ENCODE measurements around the gene RAB11A.

The RAB11A gene

DNA sequence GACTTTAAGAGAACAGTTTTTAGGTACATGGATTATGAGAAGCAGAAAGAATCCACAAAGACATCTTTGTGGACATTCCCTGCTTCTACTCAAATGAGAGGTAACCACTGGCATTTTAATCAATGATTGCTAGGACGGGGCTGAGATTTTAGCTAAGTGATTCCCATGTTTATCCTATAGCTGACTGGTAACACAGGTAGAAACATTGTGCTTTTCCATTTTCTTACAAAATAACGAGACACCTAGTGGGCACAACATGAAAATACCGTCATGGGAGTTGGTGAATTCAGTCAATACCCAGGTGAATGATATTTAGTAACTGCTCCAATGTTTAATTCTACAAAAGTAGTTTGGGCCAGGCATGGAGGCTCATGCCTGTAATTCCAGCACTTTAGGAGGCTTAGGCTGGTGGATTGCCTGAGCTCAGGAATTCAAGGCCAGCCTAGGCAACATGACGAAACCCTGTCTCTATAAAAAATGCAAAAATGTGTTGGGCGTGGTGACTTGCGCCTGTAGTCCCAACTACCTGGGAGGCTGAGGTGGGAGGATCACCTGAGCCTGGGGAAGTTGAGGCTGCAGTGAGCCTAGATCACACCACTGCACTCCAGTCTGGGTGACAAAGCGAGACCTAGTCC, 40.0 kb upstream of the RAB11A start:
- H3K14ac ChIP-seq (ENCODE audit: low read length in 2 of 2): no peak overlapping the region
- no peaks in the 10 kb centered on the region for H3K79me1 ChIP-seq (replicated peaks; ENCODE audit: low read length, poor library complexity, severe bottlenecking)
- no peaks in the 10 kb centered on the region for H3K27me3 ChIP-seq (ENCODE audit: control insufficient read depth in 1 of 2, insufficient read depth in 1 of 2, low read length in 2 of 2)
- H2BK5ac ChIP-seq (ENCODE audit: low read depth, low read length, poor library complexity, severe bottlenecking): no peak overlapping the region
- H2AFZ ChIP-seq (ENCODE audit: low read depth, low read length): no peak overlapping the region
- no peak overlapping the region for H3K4me2 ChIP-seq (ENCODE audit: low read length, poor library complexity, severe bottlenecking)
- no peak overlapping the region for H3K18ac ChIP-seq (ENCODE audit: low read depth in 1 of 2, low read length in 2 of 2)
- H3K4me3 ChIP-seq (ENCODE audit: insufficient read depth in 1 of 2, low read depth in 1 of 2, low read length in 2 of 2): no peak overlapping the region
- no peak overlapping the region for H2BK120ac ChIP-seq (ENCODE audit: low read depth, low read length)
- H3K36me3 ChIP-seq (ENCODE audit: control insufficient read depth in 1 of 2, insufficient read depth in 2 of 2, low read depth in 1 of 2, low read length in 2 of 2): no peaks in the 10 kb centered on the region
- no peak overlapping the region for H4K91ac ChIP-seq (ENCODE audit: low read length)
- H3K27ac ChIP-seq (ENCODE audit: low read length, poor library complexity, severe bottlenecking): no peak overlapping the region
- no peak overlapping the region for H4K8ac ChIP-seq (ENCODE audit: low read length)
- 64% methylated on average over 6 of the region's 7 CpGs for WGBS
- H3K9ac ChIP-seq (ENCODE audit: low read length): no peak overlapping the region
- no peak overlapping the region for H2AK5ac ChIP-seq (ENCODE audit: low read length, severe bottlenecking)
- no peak overlapping the region for H2BK15ac ChIP-seq (ENCODE audit: low read depth, poor library complexity, severe bottlenecking)
- no peak overlapping the region for H3K23ac ChIP-seq (ENCODE audit: low read length in 2 of 2)
- DNase-seq: peak; percentile 29
- H3K9me3 ChIP-seq (ENCODE audit: control insufficient read depth, low read length): no peaks in the 10 kb centered on the region
- no peak overlapping the region for H3K4ac ChIP-seq (ENCODE audit: low read depth in 1 of 2, low read length in 2 of 2)
- peaks cover 7% of the 10 kb centered on the region for H3K4me1 ChIP-seq (ENCODE audit: control insufficient read depth, insufficient read depth, low read depth, low read length)
- no peak overlapping the region for H2BK12ac ChIP-seq (ENCODE audit: low read length in 2 of 2)

DNA sequence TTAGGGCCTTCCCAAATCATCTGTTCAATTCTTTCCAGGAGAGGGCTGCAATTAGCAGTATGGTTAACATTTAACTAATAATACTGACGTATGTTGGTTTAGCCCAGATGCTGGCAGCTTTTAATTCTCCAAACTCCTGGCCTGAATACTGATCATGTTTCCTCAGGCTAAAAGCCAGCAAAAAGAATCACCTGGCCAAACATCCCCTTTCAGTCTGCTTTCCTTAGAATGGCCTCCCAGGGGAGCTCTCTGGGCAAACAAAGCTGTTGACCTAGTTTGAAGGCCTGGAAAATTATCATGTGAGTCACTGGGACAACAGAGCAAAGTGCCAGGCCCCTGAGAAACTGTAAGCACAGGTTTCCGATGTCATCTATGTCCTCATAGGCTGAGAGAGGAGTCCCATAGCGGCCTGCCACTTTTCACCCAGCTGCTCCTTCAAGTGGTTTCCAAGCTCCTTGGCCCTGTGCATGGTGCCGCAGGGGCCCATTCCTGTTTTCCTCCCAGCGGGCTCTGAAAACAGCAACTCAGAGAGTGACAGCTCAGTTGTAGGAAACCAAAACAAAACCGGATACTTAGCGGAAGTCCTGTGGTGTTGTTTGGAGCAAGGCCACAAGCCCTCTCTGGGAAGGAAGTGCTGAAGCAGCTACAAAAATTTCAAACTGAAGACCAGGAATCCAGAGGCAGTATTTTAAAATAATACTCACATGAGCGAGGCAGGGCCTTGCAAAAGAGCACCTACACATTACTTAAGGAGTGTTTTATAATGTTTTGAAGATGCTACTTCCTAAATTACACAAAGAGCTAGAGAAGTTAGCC, 36.5 kb upstream of the RAB11A start:
- Histone ChIP-seq H3K4me2 (ENCODE audit: low read length, poor library complexity, severe bottlenecking) (peak overlapping the region; percentile 39), H2AK5ac (ENCODE audit: low read length, severe bottlenecking) (no peak overlapping the region), H3K9me3 (ENCODE audit: control insufficient read depth, low read length) (no peaks in the 10 kb centered on the region), H3K4me3 (ENCODE audit: insufficient read depth in 1 of 2, low read depth in 1 of 2, low read length in 2 of 2) (peak overlapping the region in 1 of 2 experiments; percentile 61), H4K8ac (ENCODE audit: low read length) (peak overlapping the region; percentile 82), H3K27ac (ENCODE audit: low read length, poor library complexity, severe bottlenecking) (peak overlapping the region; percentile 97), H2BK15ac (ENCODE audit: low read depth, poor library complexity, severe bottlenecking) (no peak overlapping the region), H3K14ac (ENCODE audit: low read length in 2 of 2) (no peak overlapping the region), H2AFZ (ENCODE audit: low read depth, low read length) (peak overlapping the region; percentile 30), H2BK120ac (ENCODE audit: low read depth, low read length) (no peak overlapping the region), H2BK12ac (ENCODE audit: low read length in 2 of 2) (peak overlapping the region; percentile 49 to 52), H3K4ac (ENCODE audit: low read depth in 1 of 2, low read length in 2 of 2) (peak overlapping the region in 1 of 2 experiments; percentile 13), H3K79me1 (replicated peaks; ENCODE audit: low read length, poor library complexity, severe bottlenecking) (no peaks in the 10 kb centered on the region), H2BK5ac (ENCODE audit: low read depth, low read length, poor library complexity, severe bottlenecking) (peak overlapping the region; percentile 66), H4K91ac (ENCODE audit: low read length) (peak overlapping the region; percentile 54), H3K27me3 (ENCODE audit: control insufficient read depth in 1 of 2, insufficient read depth in 1 of 2, low read length in 2 of 2) (no peaks in the 10 kb centered on the region), H3K9ac (ENCODE audit: low read length) (peak overlapping the region; percentile 71), H3K4me1 (ENCODE audit: control insufficient read depth, insufficient read depth, low read depth, low read length) (peaks cover 12% of the 10 kb centered on the region), H3K36me3 (ENCODE audit: control insufficient read depth in 1 of 2, insufficient read depth in 2 of 2, low read depth in 1 of 2, low read length in 2 of 2) (no peaks in the 10 kb centered on the region), H3K23ac (ENCODE audit: low read length in 2 of 2) (no peak overlapping the region), H3K18ac (ENCODE audit: low read depth in 1 of 2, low read length in 2 of 2) (peak overlapping the region; percentile 62 to 74)
- DNase-seq: peak; percentile 98
- WGBS: 10% methylated on average over 8 of the region's 8 CpGs

DNA sequence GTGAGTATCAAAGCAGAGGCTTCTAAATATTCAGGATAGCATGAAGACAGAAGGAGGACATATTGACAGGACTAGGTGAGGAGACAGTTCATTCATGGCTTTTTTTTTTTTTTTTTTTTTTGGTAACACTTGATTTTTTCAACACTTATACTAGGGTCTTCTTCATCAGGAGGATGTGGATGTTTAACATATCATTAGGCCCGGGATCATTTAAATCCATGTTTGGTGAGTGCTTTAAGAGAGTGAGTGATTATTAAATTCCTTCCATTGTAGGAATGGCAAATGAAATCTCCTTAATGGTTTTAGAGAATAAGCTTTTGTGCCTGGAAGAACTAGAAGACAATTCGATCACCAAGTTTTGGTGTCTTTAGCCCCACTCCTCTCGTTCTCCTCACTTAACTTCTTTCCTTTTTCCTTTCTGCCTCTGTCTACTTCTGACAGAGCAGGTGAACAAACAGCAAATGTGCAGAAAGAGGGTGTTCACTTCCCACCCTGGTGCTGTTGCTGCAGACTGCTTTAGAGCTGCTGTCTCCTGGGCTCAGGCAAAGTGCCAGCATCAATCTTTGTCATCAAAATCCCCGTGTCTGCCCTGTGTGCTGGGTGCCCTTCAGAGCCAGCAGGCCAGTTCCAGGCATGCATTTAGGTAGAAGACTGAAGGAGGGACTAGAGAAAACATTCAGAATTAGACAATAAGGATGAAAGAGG, 35.6 kb upstream of the RAB11A start:
- Histone ChIP-seq H3K23ac (ENCODE audit: low read length in 2 of 2) (no peak overlapping the region), H3K4ac (ENCODE audit: low read depth in 1 of 2, low read length in 2 of 2) (peak overlapping the region in 1 of 2 experiments; percentile 17), H3K79me1 (replicated peaks; ENCODE audit: low read length, poor library complexity, severe bottlenecking) (no peaks in the 10 kb centered on the region), H3K36me3 (ENCODE audit: control insufficient read depth in 1 of 2, insufficient read depth in 2 of 2, low read depth in 1 of 2, low read length in 2 of 2) (no peaks in the 10 kb centered on the region), H3K4me2 (ENCODE audit: low read length, poor library complexity, severe bottlenecking) (no peak overlapping the region), H3K27ac (ENCODE audit: low read length, poor library complexity, severe bottlenecking) (peak overlapping the region; percentile 97), H4K91ac (ENCODE audit: low read length) (no peak overlapping the region), H2BK12ac (ENCODE audit: low read length in 2 of 2) (peak overlapping the region in 1 of 2 experiments; percentile 79), H2AFZ (ENCODE audit: low read depth, low read length) (no peak overlapping the region), H2BK5ac (ENCODE audit: low read depth, low read length, poor library complexity, severe bottlenecking) (no peak overlapping the region), H2AK5ac (ENCODE audit: low read length, severe bottlenecking) (no peak overlapping the region), H4K8ac (ENCODE audit: low read length) (peak overlapping the region; percentile 38), H3K18ac (ENCODE audit: low read depth in 1 of 2, low read length in 2 of 2) (peak overlapping the region; percentile 37 to 68), H2BK120ac (ENCODE audit: low read depth, low read length) (peak overlapping the region; percentile 58), H3K14ac (ENCODE audit: low read length in 2 of 2) (peak overlapping the region in 1 of 2 experiments; percentile 61), H3K27me3 (ENCODE audit: control insufficient read depth in 1 of 2, insufficient read depth in 1 of 2, low read length in 2 of 2) (no peaks in the 10 kb centered on the region), H3K4me1 (ENCODE audit: control insufficient read depth, insufficient read depth, low read depth, low read length) (peaks cover 14% of the 10 kb centered on the region), H3K9ac (ENCODE audit: low read length) (peak overlapping the region; percentile 71), H3K4me3 (ENCODE audit: insufficient read depth in 1 of 2, low read depth in 1 of 2, low read length in 2 of 2) (peak overlapping the region in 1 of 2 experiments; percentile 61), H2BK15ac (ENCODE audit: low read depth, poor library complexity, severe bottlenecking) (peak overlapping the region; percentile 17), H3K9me3 (ENCODE audit: control insufficient read depth, low read length) (no peaks in the 10 kb centered on the region)
- WGBS: 80% methylated on average over 4 of the region's 4 CpGs
- no peak for DNase-seq

All from mesenchymal stem cell (in vitro differentiated cells and primary cell).